HG03460 (cell line): ENCODE data around the gene FMNL2.

Source experiments
- ATAC-seq: cut with Tn5 transposase; IDR thresholded peaks from one replicate; pipeline ENCODE4 v1.9.1; 2021; ENCODE audit not compliant: unreplicated experiment

Gene FMNL2

GRCh38 chr2:152603166-152603565, 268.2 kb downstream of the FMNL2 start:
- ATAC-seq, result no peak

- ATAC-seq, result no peak
These were observed 271.1 kb downstream of the FMNL2 start for GRCh38 chr2:152606081-152606480.

- no peak for ATAC-seq
These were observed 272.0 kb downstream of the FMNL2 start for GRCh38 chr2:152606941-152607340.

GRCh38 chr2:152607793-152608300, 272.9 kb downstream of the FMNL2 start:
- no peak for ATAC-seq

GRCh38 chr2:152609154-152609553, 274.2 kb downstream of the FMNL2 start:
- ATAC-seq, result no peak

GRCh38 chr2:152609699-152610098, 274.7 kb downstream of the FMNL2 start:
- ATAC-seq, result no peak

- ATAC-seq, result peak; percentile 81
These were observed 276.7 kb downstream of the FMNL2 start for GRCh38 chr2:152611458-152612231.

- ATAC-seq, result no peak
These were observed 278.3 kb downstream of the FMNL2 start for GRCh38 chr2:152613235-152613634.

- no peak for ATAC-seq
These were observed 280.2 kb downstream of the FMNL2 start for GRCh38 chr2:152615177-152615576.

- ATAC-seq, result no peak
These were observed 282.6 kb downstream of the FMNL2 start for GRCh38 chr2:152617456-152618192.

- no peak for ATAC-seq
These were observed 283.2 kb downstream of the FMNL2 start for GRCh38 chr2:152618193-152618564.

- no peak for ATAC-seq
These were observed 285.2 kb downstream of the FMNL2 start for GRCh38 chr2:152620208-152620607.

- ATAC-seq, result no peak
These were observed 286.0 kb downstream of the FMNL2 start for GRCh38 chr2:152620985-152621384.

GRCh38 chr2:152622219-152622618, 287.2 kb downstream of the FMNL2 start:
- no peak for ATAC-seq

- ATAC-seq, result no peak
These were observed 288.2 kb downstream of the FMNL2 start for GRCh38 chr2:152623076-152623740.

GRCh38 chr2:152623775-152624174, 288.8 kb downstream of the FMNL2 start:
- ATAC-seq, result no peak

GRCh38 chr2:152624805-152625204, 289.8 kb downstream of the FMNL2 start:
- ATAC-seq, result no peak

GRCh38 chr2:152626911-152627339, 292.0 kb downstream of the FMNL2 start:
- ATAC-seq, result no peak

- ATAC-seq, result no peak
These were observed 292.5 kb downstream of the FMNL2 start for GRCh38 chr2:152627351-152627957.

- ATAC-seq, result no peak
These were observed 294.2 kb downstream of the FMNL2 start for GRCh38 chr2:152629202-152629601.

- ATAC-seq, result no peak
These were observed 295.5 kb downstream of the FMNL2 start for GRCh38 chr2:152630466-152630865.
